Activated CD4-positive, alpha-beta memory T cell treated with anti-CD3 and anti-CD28 coated beads for 36 hours (primary cell): Measurements from ENCODE around the gene KRTAP22-1. TPM values are rescaled to one million over a fixed set of nuclear protein-coding genes. Genes with fewer than 3 reads are reported as not detected.

Experiments
- CTCF ChIA-PET: fragments of 350-600 bp; sonication (Branson Sonifier 250); formaldehyde crosslinking; loops from one replicate; lab custom pipeline; 2021; ENCODE audit warnings: antibody characterized with exemption, inconsistent platforms; lab: Charles Lee
- POLR2A ChIA-PET: fragments of 350-600 bp; sonication (Branson Sonifier 250); formaldehyde crosslinking; loops from one replicate; lab custom pipeline; 2021; ENCODE audit warnings: antibody characterized with exemption; lab: Charles Lee
- DNase-seq: peaks from one replicate; pipeline ENCODE4 v3.0.0-alpha.2; 2020
- H3K27ac Mint-ChIP-seq: one replicate; pipeline ENCODE4 v1.8.0; 2021; ENCODE audit warnings: mixed read lengths
- H3K27me3 Mint-ChIP-seq: one replicate; pipeline ENCODE4 v1.8.0; 2021; ENCODE audit warnings: mixed read lengths
- H3K36me3 Mint-ChIP-seq: one replicate; pipeline ENCODE4 v1.8.0; 2021; ENCODE audit warnings: mixed read lengths
- H3K4me1 Mint-ChIP-seq: one replicate; pipeline ENCODE4 v1.8.0; 2021; ENCODE audit warnings: low read depth, mixed read lengths
- H3K4me3 Mint-ChIP-seq: one replicate; pipeline ENCODE4 v1.8.0; 2021; ENCODE audit warnings: mild to moderate bottlenecking, mixed read lengths
- H3K9me3 Mint-ChIP-seq: one replicate; pipeline ENCODE4 v1.8.0; 2021; ENCODE audit warnings: mixed read lengths
- intact Hi-C: fragments of 100-400 bp; cut with micrococcal nuclease; formaldehyde crosslinking; loops from one replicate; pipeline ENCODE4 v1.15.1; 2023
- total RNA-seq, 2 experiments: library from RNA; stranded (reverse); gene quantifications; one replicate each; pipeline ENCODE4 v1.2.3, GENCODE V29; 2021

The KRTAP22-1 gene
- total RNA-seq = not detected

GRCh38 chr21:30600787-30601186 is at the start of gene KRTAP22-1:
Gene KRTAP22-1 (plus strand): TSS chr21:30601087.
- POLR2A ChIA-PET = no interaction called here
- no peak for DNase-seq
- Mint-ChIP-seq H3K9me3 (peaks cover 5% of the 10 kb centered on the region), H3K36me3 (no peaks in the 10 kb centered on the region), H3K4me3 (no peak within 1 kb of the TSS), H3K27me3 (no peaks in the 10 kb centered on the region), H3K27ac (no peak within 1 kb of the TSS), H3K4me1 (no peaks in the 10 kb centered on the region)
- intact Hi-C loops = no loop called here
- CTCF ChIA-PET = no interaction called here

- H3K27me3 Mint-ChIP-seq = no peaks in the 10 kb centered on the region
- H3K27ac Mint-ChIP-seq = no peak overlapping the region
- DNase-seq = no peak
- POLR2A ChIA-PET = no interaction called here
- CTCF ChIA-PET = interaction anchor here (0.6 kb wide), 1 partner anchor 12 kb away, joined by 3 read pairs; no protein-coding TSS in a partner anchor
- H3K36me3 Mint-ChIP-seq = no peaks in the 10 kb centered on the region
- H3K4me1 Mint-ChIP-seq = no peaks in the 10 kb centered on the region
- intact Hi-C loops = no loop called here
- H3K4me3 Mint-ChIP-seq = no peak overlapping the region
- peaks cover 4% of the 10 kb centered on the region for H3K9me3 Mint-ChIP-seq
Measured at GRCh38 chr21:30552782-30553181, 48.1 kb upstream of the KRTAP22-1 start.

DNA sequence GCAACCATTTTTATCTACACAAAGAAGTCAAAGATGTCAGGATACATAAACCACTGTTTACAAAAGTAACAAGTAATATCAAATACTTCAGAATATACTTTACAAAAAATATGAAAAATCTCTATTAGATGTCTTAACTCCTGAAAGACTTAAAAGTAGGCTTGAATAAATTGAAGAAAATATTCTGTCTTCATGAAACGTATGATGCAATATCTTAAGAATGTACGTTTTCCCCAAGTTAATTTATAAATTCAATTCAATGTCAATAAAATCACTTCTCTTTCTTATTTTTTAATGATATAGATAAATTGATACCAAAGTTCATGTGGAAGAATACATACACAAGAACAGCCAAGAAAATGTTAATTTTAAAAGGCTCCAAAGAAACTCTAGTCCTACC is 45.8 kb upstream of the KRTAP22-1 start:
- Mint-ChIP-seq H3K27ac (no peak overlapping the region), H3K27me3 (no peaks in the 10 kb centered on the region), H3K36me3 (no peaks in the 10 kb centered on the region), H3K4me1 (no peaks in the 10 kb centered on the region), H3K9me3 (peaks cover 4% of the 10 kb centered on the region), H3K4me3 (no peak overlapping the region)
- CTCF ChIA-PET = no interaction called here
- intact Hi-C loops = no loop called here
- POLR2A ChIA-PET = no interaction called here
- DNase-seq = no peak

GRCh38 chr21:30561264-30561895 is 39.5 kb upstream of the KRTAP22-1 start, which contains the start of gene KRTAP19-7:
Gene KRTAP19-7 (minus strand): TSS chr21:30561314. CDS start chr21:30561289, 25 bp downstream.
- Mint-ChIP-seq H3K27ac (no peak within 1 kb of the TSS), H3K36me3 (no peaks in the 10 kb centered on the region), H3K9me3 (no peaks in the 10 kb centered on the region), H3K27me3 (no peaks in the 10 kb centered on the region), H3K4me3 (no peak within 1 kb of the TSS), H3K4me1 (no peaks in the 10 kb centered on the region)
- intact Hi-C loops = no loop called here
- no peak for DNase-seq
- ChIA-PET CTCF (no interaction called here), POLR2A (no interaction called here)

- Mint-ChIP-seq H3K36me3 (no peaks in the 10 kb centered on the region), H3K27ac (no peak overlapping the region), H3K4me1 (no peaks in the 10 kb centered on the region), H3K27me3 (no peaks in the 10 kb centered on the region), H3K9me3 (no peaks in the 10 kb centered on the region), H3K4me3 (no peak overlapping the region)
- CTCF ChIA-PET = no interaction called here
- DNase-seq = no peak
- intact Hi-C loops = no loop called here
- POLR2A ChIA-PET = no interaction called here
Measured at GRCh38 chr21:30561957-30562356, 38.9 kb upstream of the KRTAP22-1 start.

DNA sequence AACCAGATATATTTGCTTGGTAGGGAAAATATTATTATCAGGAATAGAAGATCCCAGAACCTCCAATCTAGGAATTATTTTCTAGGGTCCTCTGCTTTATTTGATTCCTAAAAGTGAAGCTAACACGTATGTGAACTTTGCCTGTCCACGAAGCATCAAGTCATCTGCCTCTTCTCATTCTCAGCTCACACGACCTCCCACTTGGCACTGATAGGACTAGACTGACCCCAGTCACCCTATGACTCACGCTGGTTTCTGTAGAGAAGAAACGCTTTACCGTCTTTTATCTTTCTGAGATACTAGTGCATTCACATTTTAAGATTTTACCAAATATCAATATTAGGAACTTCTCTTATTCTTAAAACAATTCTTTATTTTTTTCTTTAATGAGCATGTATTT is 37.8 kb upstream of the KRTAP22-1 start:
- POLR2A ChIA-PET = no interaction called here
- no peaks in the 10 kb centered on the region for H3K36me3 Mint-ChIP-seq
- intact Hi-C loops = no loop called here

GRCh38 chr21:30563630-30564029 is 37.3 kb upstream of the KRTAP22-1 start:
- DNase-seq = no peak
- Mint-ChIP-seq H3K4me1 (no peaks in the 10 kb centered on the region), H3K27ac (no peak overlapping the region), H3K27me3 (no peaks in the 10 kb centered on the region), H3K9me3 (no peaks in the 10 kb centered on the region), H3K4me3 (no peak overlapping the region), H3K36me3 (no peaks in the 10 kb centered on the region)
- intact Hi-C loops = no loop called here
- ChIA-PET POLR2A (no interaction called here), CTCF (no interaction called here)

More for the DNA sequence above, 37.8 kb upstream of the KRTAP22-1 start:
- no peaks in the 10 kb centered on the region for H3K9me3 Mint-ChIP-seq
- no peak overlapping the region for H3K27ac Mint-ChIP-seq
- no peak overlapping the region for H3K4me3 Mint-ChIP-seq
- no peaks in the 10 kb centered on the region for H3K4me1 Mint-ChIP-seq
- H3K27me3 Mint-ChIP-seq = no peaks in the 10 kb centered on the region
- CTCF ChIA-PET = no interaction called here
- DNase-seq = no peak

GRCh38 chr21:30567617-30568016 is 33.3 kb upstream of the KRTAP22-1 start:
- ChIA-PET CTCF (no interaction called here), POLR2A (no interaction called here)
- intact Hi-C loops = no loop called here
- Mint-ChIP-seq H3K4me3 (no peak overlapping the region), H3K27ac (no peak overlapping the region), H3K27me3 (no peaks in the 10 kb centered on the region), H3K9me3 (no peaks in the 10 kb centered on the region), H3K4me1 (no peaks in the 10 kb centered on the region), H3K36me3 (no peaks in the 10 kb centered on the region)
- no peak for DNase-seq

GRCh38 chr21:30577766-30578165 is 23.1 kb upstream of the KRTAP22-1 start:
- no peak overlapping the region for H3K27ac Mint-ChIP-seq
- DNase-seq = no peak
- no peaks in the 10 kb centered on the region for H3K9me3 Mint-ChIP-seq
- ChIA-PET POLR2A (no interaction called here), CTCF (no interaction called here)
- intact Hi-C loops = no loop called here
- H3K4me1 Mint-ChIP-seq = no peaks in the 10 kb centered on the region
- no peaks in the 10 kb centered on the region for H3K36me3 Mint-ChIP-seq
- H3K4me3 Mint-ChIP-seq = no peak overlapping the region
- H3K27me3 Mint-ChIP-seq = no peaks in the 10 kb centered on the region

- ChIA-PET POLR2A (no interaction called here), CTCF (no interaction called here)
- no peaks in the 10 kb centered on the region for H3K27me3 Mint-ChIP-seq
- H3K36me3 Mint-ChIP-seq = no peaks in the 10 kb centered on the region
- DNase-seq = no peak
- H3K9me3 Mint-ChIP-seq = no peaks in the 10 kb centered on the region
- no peaks in the 10 kb centered on the region for H3K4me1 Mint-ChIP-seq
- no peak overlapping the region for H3K27ac Mint-ChIP-seq
- no peak overlapping the region for H3K4me3 Mint-ChIP-seq
- intact Hi-C loops = no loop called here
Measured at GRCh38 chr21:30579346-30579745, 21.5 kb upstream of the KRTAP22-1 start.

- intact Hi-C loops = no loop called here
- H3K4me1 Mint-ChIP-seq = no peaks in the 10 kb centered on the region
- H3K36me3 Mint-ChIP-seq = no peaks in the 10 kb centered on the region
- no peak for DNase-seq
- H3K4me3 Mint-ChIP-seq = no peak overlapping the region
- ChIA-PET CTCF (no interaction called here), POLR2A (no interaction called here)
- no peak overlapping the region for H3K27ac Mint-ChIP-seq
- H3K27me3 Mint-ChIP-seq = no peaks in the 10 kb centered on the region
- no peaks in the 10 kb centered on the region for H3K9me3 Mint-ChIP-seq
Measured at GRCh38 chr21:30580132-30580531, 20.8 kb upstream of the KRTAP22-1 start.

DNA sequence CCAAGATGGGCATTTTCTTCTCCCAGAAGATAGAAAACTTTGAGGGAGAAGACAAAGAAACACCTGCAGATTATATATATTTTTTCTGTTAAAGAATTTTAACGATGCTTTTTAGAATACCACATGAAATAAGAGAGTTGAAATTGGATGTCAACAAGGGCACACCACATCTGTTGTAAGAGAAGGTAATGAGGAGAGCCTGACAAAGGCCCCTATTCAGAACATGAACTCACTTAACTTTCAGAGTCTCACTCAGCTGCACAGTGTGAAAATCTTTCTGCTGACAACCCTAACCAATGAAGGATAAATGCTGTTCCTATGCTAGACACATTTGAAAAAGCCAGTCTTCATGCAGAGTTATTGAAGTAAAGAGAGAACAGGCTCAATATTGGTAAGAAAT is 18.0 kb upstream of the KRTAP22-1 start:
- Mint-ChIP-seq H3K27me3 (no peaks in the 10 kb centered on the region), H3K9me3 (no peaks in the 10 kb centered on the region), H3K36me3 (no peaks in the 10 kb centered on the region), H3K4me3 (no peak overlapping the region), H3K4me1 (no peaks in the 10 kb centered on the region), H3K27ac (no peak overlapping the region)
- ChIA-PET POLR2A (no interaction called here), CTCF (no interaction called here)
- intact Hi-C loops = no loop called here
- DNase-seq = no peak

- Mint-ChIP-seq H3K9me3 (no peaks in the 10 kb centered on the region), H3K4me3 (no peak within 1 kb of the TSS), H3K27me3 (no peaks in the 10 kb centered on the region), H3K27ac (no peak within 1 kb of the TSS), H3K4me1 (no peaks in the 10 kb centered on the region), H3K36me3 (no peaks in the 10 kb centered on the region)
- CTCF ChIA-PET = no interaction called here
- POLR2A ChIA-PET = no interaction called here
- DNase-seq = no peak
- intact Hi-C loops = no loop called here
Measured at GRCh38 chr21:30590297-30590696, 10.6 kb upstream of the KRTAP22-1 start, which contains the start of gene KRTAP22-2. Gene KRTAP22-2 (minus strand): TSS chr21:30590397.
